NOMO-1 (cell line): ENCODE results near the gene PHF13.
"Not testable (repeated sequence)": the region's sequence is repeated elsewhere in the genome, so short reads cannot be mapped to it uniquely, and the experiment has no call there.

ENCODE experiments used
- DNase-seq, 2 experiments: peaks; one replicate each; lab custom pipeline; 2025; ENCODE audit not compliant: unreplicated experiment in 2 of 2; lab: John Stamatoyannopoulos, UW

PHF13 gene

GRCh38 chr1:6627031-6627430, 13.5 kb downstream of the PHF13 start:
- DNase-seq = no peak

- no peak for DNase-seq
Observed at GRCh38 chr1:6627841-6628545, 14.5 kb downstream of the PHF13 start.

GRCh38 chr1:6628971-6629479, 15.5 kb downstream of the PHF13 start:
- DNase-seq = no peak

- DNase-seq = no peak
Observed at GRCh38 chr1:6630027-6630426, 16.5 kb downstream of the PHF13 start.

- no peak for DNase-seq
Observed at GRCh38 chr1:6631058-6631457, 17.5 kb downstream of the PHF13 start.

GRCh38 chr1:6632588-6633514, 19.3 kb downstream of the PHF13 start:
- no peak for DNase-seq

- no peak for DNase-seq
Observed at GRCh38 chr1:6634371-6635052, 21.0 kb downstream of the PHF13 start.

GRCh38 chr1:6635161-6635909, 21.8 kb downstream of the PHF13 start:
- no peak for DNase-seq

- DNase-seq = no peak
Observed at GRCh38 chr1:6635910-6636760, 22.6 kb downstream of the PHF13 start.

GRCh38 chr1:6636778-6637177, 23.2 kb downstream of the PHF13 start:
- not testable (repeated sequence) for DNase-seq

GRCh38 chr1:6637770-6638169, 24.2 kb downstream of the PHF13 start:
- DNase-seq = no peak

- no peak for DNase-seq
Observed at GRCh38 chr1:6638226-6638625, 24.7 kb downstream of the PHF13 start.

- not testable (repeated sequence) for DNase-seq
Observed at GRCh38 chr1:6640867-6641266, 27.3 kb downstream of the PHF13 start.

GRCh38 chr1:6645018-6645417, 31.5 kb downstream of the PHF13 start:
- no peak for DNase-seq

GRCh38 chr1:6646499-6647148, 33.1 kb downstream of the PHF13 start:
- DNase-seq = peak in 1 of 2 experiments; percentile 57

GRCh38 chr1:6648556-6648955, 35.0 kb downstream of the PHF13 start:
- no peak for DNase-seq

- DNase-seq = no peak
Observed at GRCh38 chr1:6651909-6652308, 38.4 kb downstream of the PHF13 start.

- DNase-seq = peak; percentile 17 to 26
Observed at GRCh38 chr1:6652986-6653385, 39.5 kb downstream of the PHF13 start.
